Stimulated activated naive CD8-positive, alpha-beta T cell treated with anti-CD3 and anti-CD28 coated beads, Interleukin-15, amount 100 ng/mL, for 72 hours (primary cell): ENCODE results near the gene CDH12.
"Not testable (repeated sequence)": the region's sequence is repeated elsewhere in the genome, so short reads cannot be mapped to it uniquely, and the experiment has no call there.

Experiments used
- ATAC-seq: fragments of 150-1000 bp; cut with Tn5 transposase; 2 replicates; pipeline ENCODE4 v1.10.0; 2021; ENCODE audit warnings: mild to moderate bottlenecking, moderate library complexity
- DNase-seq, 2 donors: peaks; one replicate each; pipeline ENCODE4 v3.0.0; 2021 to 2022
- H3K27ac Mint-ChIP-seq, 2 donors: one replicate each; pipeline ENCODE4 v1.8.0; 2022; ENCODE audit warnings: mild to moderate bottlenecking in 2 of 2, mixed read lengths in 2 of 2, moderate library complexity in 2 of 2
- H3K27me3 Mint-ChIP-seq: one replicate; pipeline ENCODE4 v1.8.0; 2022; ENCODE audit warnings: mixed read lengths
- H3K4me1 Mint-ChIP-seq: one replicate; pipeline ENCODE4 v1.8.0; 2022; ENCODE audit warnings: mild to moderate bottlenecking, mixed read lengths
- H3K4me3 Mint-ChIP-seq, 2 donors: one replicate each; pipeline ENCODE4 v1.8.0; 2022; ENCODE audit warnings: mild to moderate bottlenecking in 2 of 2, mixed read lengths in 2 of 2, moderate library complexity in 1 of 2
- H3K9me3 Mint-ChIP-seq, 2 donors: one replicate each; pipeline ENCODE4 v1.8.0; 2022; ENCODE audit warnings: mixed read lengths in 2 of 2

Gene CDH12

GRCh38 chr5:22314548-22314947 lies 538.6 kb downstream of the CDH12 start:
- Mint-ChIP-seq H3K4me3 (no peak overlapping the region), H3K27ac (no peak overlapping the region), H3K9me3 (peaks cover 16% of the 10 kb centered on the region in 2 donors), H3K4me1 (no peaks in the 10 kb centered on the region), H3K27me3 (no peaks in the 10 kb centered on the region)
- DNase-seq (no peak), ATAC-seq (no peak)

GRCh38 chr5:22306011-22306410 lies 547.1 kb downstream of the CDH12 start:
- H3K4me3 Mint-ChIP-seq = no peak overlapping the region
- no peaks in the 10 kb centered on the region for H3K27me3 Mint-ChIP-seq
- H3K9me3 Mint-ChIP-seq = peaks cover 0 to 11% of the 10 kb centered on the region in 2 donors
- ATAC-seq = no peak
- DNase-seq = no peak
- H3K27ac Mint-ChIP-seq = no peak overlapping the region
- no peaks in the 10 kb centered on the region for H3K4me1 Mint-ChIP-seq

GRCh38 chr5:22295832-22296231 lies 557.3 kb downstream of the CDH12 start:
- ATAC-seq = no peak
- no peak for DNase-seq
- no peak overlapping the region for H3K4me3 Mint-ChIP-seq
- no peaks in the 10 kb centered on the region for H3K27me3 Mint-ChIP-seq
- peaks cover 10 to 26% of the 10 kb centered on the region in 2 donors for H3K9me3 Mint-ChIP-seq
- H3K27ac Mint-ChIP-seq = no peak overlapping the region
- no peaks in the 10 kb centered on the region for H3K4me1 Mint-ChIP-seq

GRCh38 chr5:22293147-22293546 lies 560.0 kb downstream of the CDH12 start:
- Mint-ChIP-seq H3K9me3 (peaks cover 15 to 27% of the 10 kb centered on the region in 2 donors), H3K4me1 (no peaks in the 10 kb centered on the region), H3K27ac (no peak overlapping the region), H3K4me3 (no peak overlapping the region), H3K27me3 (no peaks in the 10 kb centered on the region)
- no peak for ATAC-seq
- no peak for DNase-seq

- ATAC-seq (no peak), DNase-seq (no peak)
- H3K27ac Mint-ChIP-seq = no peak overlapping the region
- no peak overlapping the region for H3K4me3 Mint-ChIP-seq
- H3K9me3 Mint-ChIP-seq = peaks cover 5 to 21% of the 10 kb centered on the region in 2 donors
- no peaks in the 10 kb centered on the region for H3K27me3 Mint-ChIP-seq
- no peaks in the 10 kb centered on the region for H3K4me1 Mint-ChIP-seq
Observed at GRCh38 chr5:22278164-22278563, 575.0 kb downstream of the CDH12 start.

- no peak overlapping the region for H3K27ac Mint-ChIP-seq
- H3K4me3 Mint-ChIP-seq = no peak overlapping the region
- H3K4me1 Mint-ChIP-seq = no peaks in the 10 kb centered on the region
- DNase-seq = no peak
- peaks cover 5 to 21% of the 10 kb centered on the region in 2 donors for H3K9me3 Mint-ChIP-seq
- ATAC-seq = no peak
- no peaks in the 10 kb centered on the region for H3K27me3 Mint-ChIP-seq
Observed at GRCh38 chr5:22277006-22277405, 576.1 kb downstream of the CDH12 start.

GRCh38 chr5:22265855-22266254 lies 587.3 kb downstream of the CDH12 start:
- DNase-seq, H3K4me3 Mint-ChIP-seq, H3K4me1 Mint-ChIP-seq, H3K9me3 Mint-ChIP-seq, H3K27me3 Mint-ChIP-seq, ATAC-seq, H3K27ac Mint-ChIP-seq: not testable (repeated sequence)

GRCh38 chr5:22258139-22258538 lies 595.0 kb downstream of the CDH12 start:
- no peaks in the 10 kb centered on the region for H3K4me1 Mint-ChIP-seq
- no peak overlapping the region for H3K4me3 Mint-ChIP-seq
- H3K27me3 Mint-ChIP-seq = no peaks in the 10 kb centered on the region
- peaks cover 0 to 5% of the 10 kb centered on the region in 2 donors for H3K9me3 Mint-ChIP-seq
- no peak for DNase-seq
- H3K27ac Mint-ChIP-seq = no peak overlapping the region
- ATAC-seq = no peak

- no peak for DNase-seq
- H3K27me3 Mint-ChIP-seq = no peaks in the 10 kb centered on the region
Observed at GRCh38 chr5:22250528-22250927, 602.6 kb downstream of the CDH12 start.

GRCh38 chr5:22249209-22249729 lies 603.9 kb downstream of the CDH12 start:
- no peak overlapping the region for H3K4me3 Mint-ChIP-seq
- ATAC-seq (no peak), DNase-seq (no peak)
- H3K9me3 Mint-ChIP-seq = peaks cover 21 to 31% of the 10 kb centered on the region in 2 donors
- no peaks in the 10 kb centered on the region for H3K4me1 Mint-ChIP-seq
- H3K27me3 Mint-ChIP-seq = no peaks in the 10 kb centered on the region
- H3K27ac Mint-ChIP-seq = no peak overlapping the region

More at GRCh38 chr5:22250528-22250927, 602.6 kb downstream of the CDH12 start:
- Mint-ChIP-seq H3K9me3 (peaks cover 15 to 23% of the 10 kb centered on the region in 2 donors), H3K4me1 (no peaks in the 10 kb centered on the region), H3K27ac (no peak overlapping the region), H3K4me3 (no peak overlapping the region)
- ATAC-seq = no peak

GRCh38 chr5:22245770-22246169 lies 607.4 kb downstream of the CDH12 start:
- DNase-seq (no peak), ATAC-seq (no peak)
- H3K4me3 Mint-ChIP-seq = no peak overlapping the region
- peaks cover 14 to 20% of the 10 kb centered on the region in 2 donors for H3K9me3 Mint-ChIP-seq
- H3K4me1 Mint-ChIP-seq = no peaks in the 10 kb centered on the region
- H3K27me3 Mint-ChIP-seq = no peaks in the 10 kb centered on the region
- no peak overlapping the region for H3K27ac Mint-ChIP-seq

- no peaks in the 10 kb centered on the region for H3K4me1 Mint-ChIP-seq
- no peak overlapping the region for H3K4me3 Mint-ChIP-seq
- no peak overlapping the region for H3K27ac Mint-ChIP-seq
- DNase-seq (no peak), ATAC-seq (no peak)
- H3K9me3 Mint-ChIP-seq = peaks cover 8 to 18% of the 10 kb centered on the region in 2 donors
- H3K27me3 Mint-ChIP-seq = no peaks in the 10 kb centered on the region
Observed at GRCh38 chr5:22242532-22242931, 610.6 kb downstream of the CDH12 start.

- Mint-ChIP-seq H3K27me3 (no peaks in the 10 kb centered on the region), H3K4me1 (no peaks in the 10 kb centered on the region), H3K4me3 (no peak overlapping the region), H3K9me3 (peaks cover 0 to 12% of the 10 kb centered on the region in 2 donors), H3K27ac (no peak overlapping the region)
- ATAC-seq (no peak), DNase-seq (no peak)
Observed at GRCh38 chr5:22238047-22238446, 615.1 kb downstream of the CDH12 start.

- Mint-ChIP-seq H3K27ac (no peak overlapping the region), H3K4me3 (no peak overlapping the region), H3K9me3 (peaks cover 0 to 7% of the 10 kb centered on the region in 2 donors), H3K27me3 (no peaks in the 10 kb centered on the region), H3K4me1 (no peaks in the 10 kb centered on the region)
- ATAC-seq (no peak), DNase-seq (no peak)
Observed at GRCh38 chr5:22226423-22226822, 626.7 kb downstream of the CDH12 start.

- Mint-ChIP-seq H3K27me3 (no peaks in the 10 kb centered on the region), H3K9me3 (peaks cover 0 to 7% of the 10 kb centered on the region in 2 donors), H3K27ac (no peak overlapping the region), H3K4me3 (no peak overlapping the region), H3K4me1 (no peaks in the 10 kb centered on the region)
- ATAC-seq = no peak
- no peak for DNase-seq
Observed at GRCh38 chr5:22223079-22223478, 630.1 kb downstream of the CDH12 start.

- H3K27ac Mint-ChIP-seq, H3K4me1 Mint-ChIP-seq, H3K4me3 Mint-ChIP-seq, H3K9me3 Mint-ChIP-seq, DNase-seq, H3K27me3 Mint-ChIP-seq: not testable (repeated sequence)
- peak; percentile 66 for ATAC-seq
Observed at GRCh38 chr5:22213703-22214495, 639.2 kb downstream of the CDH12 start.
